GM13977 (cell line): ENCODE results near the gene KRTAP5-3.

Experiments used
- DNase-seq: peaks from one replicate; pipeline ENCODE4 v3.0.0; 2012; ENCODE audit warnings: low spot score
- CTCF ChIP-seq: IDR thresholded peaks from 2 replicates; pipeline ENCODE4 v1.5.1; 2012; ENCODE audit warnings: mild to moderate bottlenecking, control low read depth; ENCODE audit not compliant: insufficient read depth; ENCODE audit errors: extremely low read depth, missing control alignments
- in situ Hi-C: fragments of 300-500 bp; cut with MboI; formaldehyde crosslinking; loops from one replicate; pipeline ENCODE4 v1.12.0; 2022; ENCODE audit warnings: low sequenced_read_pairs, low pct_unique_long_range_greater_than_20kb, mixed read lengths, inconsistent platforms; ENCODE audit not compliant: unreplicated experiment

The KRTAP5-3 gene

GRCh38 chr11:1574238-1574932 is 33.9 kb downstream of the KRTAP5-3 start:
- in situ Hi-C loops = no loop called here
- peak; percentile 99 for TF ChIP-seq CTCF
- peak; percentile 86 for DNase-seq

GRCh38 chr11:1573903-1574237 is 34.4 kb downstream of the KRTAP5-3 start:
- no peak for TF ChIP-seq CTCF
- in situ Hi-C loops = no loop called here
- peak; percentile 35 for DNase-seq

DNA sequence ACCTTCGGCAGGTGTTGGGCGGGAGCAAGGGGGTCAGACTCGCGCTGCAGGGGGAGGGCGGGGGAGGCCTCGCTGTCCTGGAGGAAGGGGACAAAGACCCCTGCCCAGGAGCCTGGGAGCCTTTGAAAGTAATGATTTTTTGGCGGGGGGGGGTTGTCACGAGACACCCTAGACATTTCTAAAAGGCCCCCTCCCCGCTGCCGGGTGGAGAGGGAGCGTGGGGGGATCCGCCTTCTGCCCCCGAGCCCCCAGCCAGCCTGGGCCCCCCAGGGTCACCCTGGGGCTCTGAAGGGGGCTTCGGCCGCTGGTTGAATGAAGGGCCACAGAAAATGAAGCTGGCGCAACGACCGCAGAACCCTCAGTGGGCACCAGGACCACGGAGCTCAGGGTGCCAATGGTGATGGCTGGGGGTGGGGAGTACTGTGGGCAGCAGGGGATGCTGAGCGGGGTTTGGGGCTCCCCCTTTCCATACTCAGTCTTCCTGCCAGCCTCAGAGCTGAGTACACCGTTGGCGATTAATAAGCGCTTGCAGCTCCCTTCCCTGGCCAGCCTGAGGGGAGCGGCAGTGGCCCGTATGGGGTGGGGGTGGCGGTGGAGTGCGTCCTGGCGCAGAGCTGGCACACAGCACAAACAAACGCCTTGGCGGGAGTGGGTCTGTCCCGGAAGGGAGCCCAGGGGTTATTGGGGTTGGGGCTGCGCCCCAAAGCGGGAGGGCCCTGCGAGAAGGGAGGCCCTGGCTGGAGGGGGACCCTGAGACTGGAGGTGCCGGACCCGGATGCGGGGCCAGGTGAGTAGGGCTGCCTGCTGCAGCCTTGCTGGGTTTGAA is 35.0 kb downstream of the KRTAP5-3 start:
- in situ Hi-C loops = no loop called here
- DNase-seq = peak; percentile 35
- TF ChIP-seq CTCF = no peak

- peak; percentile 98 for DNase-seq
- TF ChIP-seq CTCF = no peak
- in situ Hi-C loops = no loop called here
Measured at GRCh38 chr11:1572197-1573076, 35.8 kb downstream of the KRTAP5-3 start, which contains the start of gene DUSP8. TSS of gene DUSP8 (minus strand) at chr11:1572271. CDS start at chr11:1565826, 6,445 bp downstream.

GRCh38 chr11:1571760-1572196 is 36.5 kb downstream of the KRTAP5-3 start:
- in situ Hi-C loops = no loop called here
- no peak for TF ChIP-seq CTCF
- DNase-seq = no peak

DNA sequence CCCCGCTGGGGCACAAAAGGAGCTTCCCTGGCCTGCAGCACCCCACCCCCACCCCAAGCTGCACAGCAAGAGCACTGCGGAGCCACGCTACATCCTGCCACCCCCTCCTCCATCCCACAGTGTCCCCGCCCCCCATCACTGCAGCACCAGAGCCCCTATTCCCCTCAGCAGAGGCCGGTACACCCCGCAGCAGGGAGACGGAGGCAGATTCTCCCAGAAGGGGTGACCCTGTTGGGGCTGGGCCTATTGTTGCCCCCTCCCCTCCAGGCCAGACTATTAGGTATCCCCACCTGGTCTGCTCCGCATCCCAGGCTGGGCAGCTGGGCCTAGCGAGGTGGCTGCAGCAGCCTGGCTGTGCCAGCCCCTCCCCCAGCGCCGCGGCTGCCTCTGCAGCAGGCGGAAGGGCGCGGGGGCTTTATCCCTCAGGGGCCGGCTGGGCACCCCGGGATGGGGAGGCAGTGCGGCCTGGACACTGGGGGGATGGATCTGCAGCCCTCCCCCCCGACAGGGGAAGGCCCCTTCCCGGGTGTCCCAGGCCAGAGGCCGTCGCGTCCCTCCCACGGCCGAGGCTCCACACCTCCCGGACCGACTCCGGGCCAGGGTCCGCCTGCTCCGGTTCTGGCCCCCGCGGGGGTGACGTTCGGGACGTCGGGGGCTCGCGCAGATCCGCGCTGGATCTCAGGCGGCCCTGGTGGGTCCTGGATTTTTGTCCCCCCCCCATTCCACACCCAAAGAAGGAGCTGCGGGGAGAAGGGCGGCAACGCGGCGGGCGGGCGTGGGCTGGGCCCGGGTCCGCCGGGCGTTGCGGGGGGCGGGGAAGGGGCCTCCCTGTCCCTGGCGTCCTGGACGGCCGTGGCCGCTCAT is 37.1 kb downstream of the KRTAP5-3 start:
- DNase-seq = no peak
- in situ Hi-C loops = no loop called here
- no peak for TF ChIP-seq CTCF
